NCI-H69 (cell line): ENCODE results near the gene GRIK1.

Experiments used
- DNase-seq: peaks from one replicate; lab custom pipeline; 2025; lab: John Stamatoyannopoulos, UW

Gene GRIK1

GRCh38 chr21:29642551-29643245, 297.1 kb downstream of the GRIK1 start:
- DNase-seq, result no peak

- no peak for DNase-seq
Observed at GRCh38 chr21:29641635-29642550, 297.9 kb downstream of the GRIK1 start.

- DNase-seq, result no peak
Observed at GRCh38 chr21:29641001-29641634, 298.7 kb downstream of the GRIK1 start.

GRCh38 chr21:29640080-29640508, 299.7 kb downstream of the GRIK1 start:
- no peak for DNase-seq

GRCh38 chr21:29639366-29640079, 300.3 kb downstream of the GRIK1 start:
- no peak for DNase-seq

- no peak for DNase-seq
Observed at GRCh38 chr21:29638761-29639327, 301.0 kb downstream of the GRIK1 start.

GRCh38 chr21:29638138-29638537, 301.7 kb downstream of the GRIK1 start:
- DNase-seq, result no peak

GRCh38 chr21:29637553-29637952, 302.2 kb downstream of the GRIK1 start:
- DNase-seq, result no peak

GRCh38 chr21:29637134-29637533, 302.7 kb downstream of the GRIK1 start:
- DNase-seq, result no peak

- no peak for DNase-seq
Observed at GRCh38 chr21:29634418-29634817, 305.4 kb downstream of the GRIK1 start.

- no peak for DNase-seq
Observed at GRCh38 chr21:29633756-29634155, 306.0 kb downstream of the GRIK1 start.

- DNase-seq, result no peak
Observed at GRCh38 chr21:29630441-29630840, 309.4 kb downstream of the GRIK1 start.

- DNase-seq, result no peak
Observed at GRCh38 chr21:29627905-29628304, 311.9 kb downstream of the GRIK1 start.

GRCh38 chr21:29626801-29627470, 312.9 kb downstream of the GRIK1 start:
- no peak for DNase-seq

- no peak for DNase-seq
Observed at GRCh38 chr21:29625990-29626389, 313.8 kb downstream of the GRIK1 start.

GRCh38 chr21:29624776-29625175, 315.0 kb downstream of the GRIK1 start:
- DNase-seq, result no peak

- DNase-seq, result no peak
Observed at GRCh38 chr21:29621525-29621924, 318.3 kb downstream of the GRIK1 start.

GRCh38 chr21:29616209-29616751, 323.5 kb downstream of the GRIK1 start:
- DNase-seq, result no peak

- no peak for DNase-seq
Observed at GRCh38 chr21:29613877-29614276, 325.9 kb downstream of the GRIK1 start.

GRCh38 chr21:29613021-29613420, 326.8 kb downstream of the GRIK1 start:
- no peak for DNase-seq
